ENCODE measurements around the gene CNTNAP5. TPM values are rescaled to one million over a fixed set of nuclear protein-coding genes. Genes with fewer than 3 reads are reported as not detected.

CNTNAP5 gene
- total RNA-seq, 4 donors from 2014 or later = 0.17 TPM; not detected in 3

- no peak overlapping the region for H3K27ac ChIP-seq (replicated peaks in 1 of 4)
- no peak for DNase-seq (ENCODE audit: extremely low spot score)
- no peaks in the 10 kb centered on the region for H3K36me3 ChIP-seq
- H3K27me3 ChIP-seq = no peaks in the 10 kb centered on the region
- intact Hi-C loops (cut with DNase I) = no loop called here
- no peak overlapping the region for H3K4me3 ChIP-seq
- H3K4me1 ChIP-seq = peaks cover 0 to 23% (median 21%) of the 10 kb centered on the region in 4 donors
- WGBS = 57% methylated on average over 4 of the region's 4 CpGs
- H3K9me3 ChIP-seq = no peaks in the 10 kb centered on the region
- TF ChIP-seq POLR2A (IDR thresholded peaks at IDR 0.05; ENCODE audit: low read depth) = no peak
- no peak for TF ChIP-seq CTCF (IDR thresholded peaks at IDR 0.05)
- no peak for TF ChIP-seq POLR2AphosphoS5 (IDR thresholded peaks at IDR 0.05)
Measured at GRCh38 chr2:124835331-124835730, 810.2 kb downstream of the CNTNAP5 start.

GRCh38 chr2:124836416-124836815 lies 811.3 kb downstream of the CNTNAP5 start:
- H3K9me3 ChIP-seq = no peaks in the 10 kb centered on the region
- H3K27ac ChIP-seq (replicated peaks in 1 of 4) = no peak overlapping the region
- no peak for DNase-seq (ENCODE audit: extremely low spot score)
- no peaks in the 10 kb centered on the region for H3K36me3 ChIP-seq
- intact Hi-C loops (cut with DNase I) = no loop called here
- H3K4me1 ChIP-seq = peaks cover 0 to 23% (median 21%) of the 10 kb centered on the region in 4 donors
- TF ChIP-seq CTCF (IDR thresholded peaks at IDR 0.05) (no peak), POLR2AphosphoS5 (IDR thresholded peaks at IDR 0.05) (no peak), POLR2A (IDR thresholded peaks at IDR 0.05; ENCODE audit: low read depth) (no peak), EP300 (IDR thresholded peaks at IDR 0.05) (no peak)
- no peak overlapping the region for H3K4me3 ChIP-seq
- WGBS = 18% methylated on average over 3 of the region's 3 CpGs
- no peaks in the 10 kb centered on the region for H3K27me3 ChIP-seq

GRCh38 chr2:124837496-124837895 lies 812.4 kb downstream of the CNTNAP5 start:
- TF ChIP-seq POLR2AphosphoS5 (IDR thresholded peaks at IDR 0.05) (no peak), EP300 (IDR thresholded peaks at IDR 0.05) (no peak), POLR2A (IDR thresholded peaks at IDR 0.05; ENCODE audit: low read depth) (no peak), CTCF (IDR thresholded peaks at IDR 0.05) (no peak)
- WGBS = 64% methylated on average over 2 of the region's 2 CpGs
- Histone ChIP-seq H3K27ac (replicated peaks in 1 of 4) (no peak overlapping the region), H3K4me3 (no peak overlapping the region), H3K9me3 (no peaks in the 10 kb centered on the region), H3K36me3 (no peaks in the 10 kb centered on the region), H3K4me1 (peaks cover 0 to 23% (median 21%) of the 10 kb centered on the region in 4 donors), H3K27me3 (no peaks in the 10 kb centered on the region)
- intact Hi-C loops (cut with DNase I) = no loop called here
- no peak for DNase-seq (ENCODE audit: extremely low spot score)

- no peaks in the 10 kb centered on the region for H3K27me3 ChIP-seq
- no peak for TF ChIP-seq CTCF (IDR thresholded peaks at IDR 0.05)
- TF ChIP-seq POLR2A (IDR thresholded peaks at IDR 0.05; ENCODE audit: low read depth) = no peak
- no peak for TF ChIP-seq POLR2AphosphoS5 (IDR thresholded peaks at IDR 0.05)
- TF ChIP-seq EP300 (IDR thresholded peaks at IDR 0.05) = no peak
- intact Hi-C loops (cut with DNase I) = no loop called here
- no peaks in the 10 kb centered on the region for H3K36me3 ChIP-seq
- H3K9me3 ChIP-seq = no peaks in the 10 kb centered on the region
- peaks cover 0 to 23% (median 21%) of the 10 kb centered on the region in 4 donors for H3K4me1 ChIP-seq
- 95% methylated on average over 3 of the region's 3 CpGs for WGBS
- no peak overlapping the region for H3K27ac ChIP-seq (replicated peaks in 1 of 4)
- DNase-seq (ENCODE audit: extremely low spot score) = no peak
- H3K4me3 ChIP-seq = no peak overlapping the region
Measured at GRCh38 chr2:124838406-124838805, 813.3 kb downstream of the CNTNAP5 start.

GRCh38 chr2:124867247-124867646 lies 842.2 kb downstream of the CNTNAP5 start:
- H3K4me1 ChIP-seq = no peaks in the 10 kb centered on the region
- 95% methylated on average over 3 of the region's 3 CpGs for WGBS
- H3K9me3 ChIP-seq = no peaks in the 10 kb centered on the region
- intact Hi-C loops (cut with DNase I) = no loop called here
- no peaks in the 10 kb centered on the region for H3K36me3 ChIP-seq
- TF ChIP-seq POLR2AphosphoS5 (IDR thresholded peaks at IDR 0.05) (no peak), POLR2A (IDR thresholded peaks at IDR 0.05; ENCODE audit: low read depth) (no peak), EP300 (IDR thresholded peaks at IDR 0.05) (no peak), CTCF (IDR thresholded peaks at IDR 0.05) (no peak)
- no peak for DNase-seq (ENCODE audit: extremely low spot score)
- no peak overlapping the region for H3K4me3 ChIP-seq
- H3K27me3 ChIP-seq = no peaks in the 10 kb centered on the region
- H3K27ac ChIP-seq (replicated peaks in 1 of 4) = no peak overlapping the region

Measured in esophagus muscularis mucosa (tissue), 4 donors.